Measurements from ENCODE around the gene SLC7A7. TPM values are rescaled to one million over a fixed set of nuclear protein-coding genes. Genes with fewer than 3 reads are reported as not detected.
"Not testable (repeated sequence)": the region's sequence is repeated elsewhere in the genome, so short reads cannot be mapped to it uniquely, and the experiment has no call there.

The SLC7A7 gene
- total and polyA plus RNA-seq, 9 of the 15 experiments (the other 6 are each of a cell fraction or from before 2014, with no cell fraction given), result 0.07 to 0.68 (median 0.41) TPM

- in situ Hi-C loops (cut with MboI); H3K4me2 ChIP-seq (ENCODE audit: insufficient read depth, low read length): not testable (repeated sequence)
Observed at GRCh38 chr14:22793550-22793949, 21.7 kb downstream of the SLC7A7 start.

GRCh38 chr14:22792158-22792557 is 23.1 kb downstream of the SLC7A7 start:
- DNase-seq (ENCODE audit: extremely low read depth in 1 of 4, low spot score in 3 of 4) (no peak), FAIRE-seq (no peak), ATAC-seq (no peak)
- Histone ChIP-seq H3K36me3 (ENCODE audit: control insufficient read depth, insufficient read depth, low read length) (no peaks in the 10 kb centered on the region), H3K4me1 (replicated peaks in 1 of 2; ENCODE audit: control insufficient read depth in 2 of 2, insufficient read depth in 2 of 2, low read length in 2 of 2) (peaks cover 15 to 16% of the 10 kb centered on the region in 2 experiments; a peak in 4 of 5 replicates), H3K27ac (ENCODE audit: extremely low read depth, low read depth, low read length) (no peak overlapping the region), H3K9me3 (replicated peaks; ENCODE audit: control insufficient read depth, insufficient read depth, low read depth, low read length) (no peaks in the 10 kb centered on the region), H2AFZ (ENCODE audit: low read depth, low read length) (no peak overlapping the region), H3K9ac (ENCODE audit: insufficient read depth in 1 of 2, low read depth in 2 of 2, low read length in 2 of 2) (no peak overlapping the region), H4K20me1 (replicated peaks; ENCODE audit: control insufficient read depth, insufficient read depth, low read length) (no peaks in the 10 kb centered on the region), H3K4me3 (no peak overlapping the region), H3K27me3 (ENCODE audit: control insufficient read depth in 2 of 2, insufficient read depth in 2 of 2, low read length in 2 of 2) (no peaks in the 10 kb centered on the region), H3K79me2 (ENCODE audit: control insufficient read depth, insufficient read depth, low read length) (no peaks in the 10 kb centered on the region), H3K4me2 (ENCODE audit: insufficient read depth, low read length) (no peak overlapping the region), H3K9me1 (ENCODE audit: control insufficient read depth, insufficient read depth, low read length) (no peaks in the 10 kb centered on the region)
- 45% methylated on average over 2 of the region's 2 CpGs for WGBS (ENCODE audit: insufficient coverage, low coverage, missing lambda C conversion rate)
- ChIA-PET POLR2A (interaction anchor here (0.6 to 1.2 kb wide), 3 partner anchors 10 to 137 kb away, joined by 3 to 5 read pairs (median 3); partner anchors contain the start of gene PRMT5), CTCF (ENCODE audit: low intra/inter-chr PET ratio) (no interaction called here)
- in situ Hi-C loops (cut with MboI), result no loop called here
- intact Hi-C loops (cut with micrococcal nuclease), result no loop called here
- no TSS peak for BruUV-seq (replicated peaks)
- TF ChIP-seq ZNF121 (CRISPR knock-in tag; conservative IDR thresholded peaks at IDR 0.05), result peak; percentile 52
- TF ChIP-seq ZBTB7A (IDR thresholded peaks at IDR 0.05; ENCODE audit: borderline replicate concordance, control insufficient read depth, low read depth, low read length), result no peak

More at GRCh38 chr14:22793550-22793949, 21.7 kb downstream of the SLC7A7 start:
- H3K9me1 ChIP-seq (ENCODE audit: control insufficient read depth, insufficient read depth, low read length); H2AFZ ChIP-seq (ENCODE audit: low read depth, low read length); CTCF ChIA-PET (ENCODE audit: low intra/inter-chr PET ratio); H3K9ac ChIP-seq (ENCODE audit: insufficient read depth in 1 of 2, low read depth in 2 of 2, low read length in 2 of 2); FAIRE-seq; H4K20me1 ChIP-seq (replicated peaks; ENCODE audit: control insufficient read depth, insufficient read depth, low read length); intact Hi-C loops (cut with micrococcal nuclease); ATAC-seq; H3K36me3 ChIP-seq (ENCODE audit: control insufficient read depth, insufficient read depth, low read length); H3K9me3 ChIP-seq (replicated peaks; ENCODE audit: control insufficient read depth, insufficient read depth, low read depth, low read length); H3K79me2 ChIP-seq (ENCODE audit: control insufficient read depth, insufficient read depth, low read length); H3K27ac ChIP-seq (ENCODE audit: extremely low read depth, low read depth, low read length); DNase-seq (ENCODE audit: extremely low read depth in 1 of 4, low spot score in 3 of 4); H3K27me3 ChIP-seq (ENCODE audit: control insufficient read depth in 2 of 2, insufficient read depth in 2 of 2, low read length in 2 of 2); H3K4me3 ChIP-seq; BruUV-seq (replicated peaks): not testable (repeated sequence)
- TF ChIP-seq NFIC (IDR thresholded peaks at IDR 0.05), result peak; percentile 57
- 32% methylated on average over 5 of the region's 5 CpGs for WGBS (ENCODE audit: insufficient coverage, low coverage, missing lambda C conversion rate)
- peaks cover 18 to 22% of the 10 kb centered on the region in 2 experiments; a peak in 4 of 5 replicates for H3K4me1 ChIP-seq (replicated peaks in 1 of 2; ENCODE audit: control insufficient read depth in 2 of 2, insufficient read depth in 2 of 2, low read length in 2 of 2)
- POLR2A ChIA-PET, result interaction anchor here (0.6 to 1.5 kb wide), 3 partner anchors 12 to 259 kb away, joined by 3 to 5 read pairs (median 3); no protein-coding TSS in a partner anchor
